ENCODE results near the gene MID1IP1. TPM values are rescaled to one million over a fixed set of nuclear protein-coding genes. Genes with fewer than 3 reads are reported as not detected.
A peak's percentile ranks its signal among the peaks of the same experiment; 100 is the strongest.

MID1IP1 gene
- total RNA-seq, 1 donor, result 54.9 TPM

GRCh38 chrX:38804432-38804681 lies 3.1 kb downstream of the MID1IP1 start:
- DNase-seq (ENCODE audit: low read depth), result no peak
- TF ChIP-seq, protein P1, sequence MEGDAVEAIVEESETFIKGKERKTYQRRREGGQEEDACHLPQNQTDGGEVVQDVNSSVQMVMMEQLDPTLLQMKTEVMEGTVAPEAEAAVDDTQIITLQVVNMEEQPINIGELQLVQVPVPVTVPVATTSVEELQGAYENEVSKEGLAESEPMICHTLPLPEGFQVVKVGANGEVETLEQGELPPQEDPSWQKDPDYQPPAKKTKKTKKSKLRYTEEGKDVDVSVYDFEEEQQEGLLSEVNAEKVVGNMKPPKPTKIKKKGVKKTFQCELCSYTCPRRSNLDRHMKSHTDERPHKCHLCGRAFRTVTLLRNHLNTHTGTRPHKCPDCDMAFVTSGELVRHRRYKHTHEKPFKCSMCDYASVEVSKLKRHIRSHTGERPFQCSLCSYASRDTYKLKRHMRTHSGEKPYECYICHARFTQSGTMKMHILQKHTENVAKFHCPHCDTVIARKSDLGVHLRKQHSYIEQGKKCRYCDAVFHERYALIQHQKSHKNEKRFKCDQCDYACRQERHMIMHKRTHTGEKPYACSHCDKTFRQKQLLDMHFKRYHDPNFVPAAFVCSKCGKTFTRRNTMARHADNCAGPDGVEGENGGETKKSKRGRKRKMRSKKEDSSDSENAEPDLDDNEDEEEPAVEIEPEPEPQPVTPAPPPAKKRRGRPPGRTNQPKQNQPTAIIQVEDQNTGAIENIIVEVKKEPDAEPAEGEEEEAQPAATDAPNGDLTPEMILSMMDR (IDR thresholded peaks at IDR 0.05; ENCODE audit: insufficient read depth, low read length), result no peak

GRCh38 chrX:38804682-38805431 lies 3.6 kb downstream of the MID1IP1 start:
- peak; percentile 35 for DNase-seq (ENCODE audit: low read depth)
- TF ChIP-seq, protein P1 (IDR thresholded peaks at IDR 0.05; ENCODE audit: insufficient read depth, low read length), result no peak
- peak overlapping the region; percentile 79 for H3K4me3 ChIP-seq (ENCODE audit: low read depth, low read length)

More at GRCh38 chrX:38804432-38804681, 3.1 kb downstream of the MID1IP1 start:
- peak overlapping the region; percentile 79 for H3K4me3 ChIP-seq (ENCODE audit: low read depth, low read length)

DNA sequence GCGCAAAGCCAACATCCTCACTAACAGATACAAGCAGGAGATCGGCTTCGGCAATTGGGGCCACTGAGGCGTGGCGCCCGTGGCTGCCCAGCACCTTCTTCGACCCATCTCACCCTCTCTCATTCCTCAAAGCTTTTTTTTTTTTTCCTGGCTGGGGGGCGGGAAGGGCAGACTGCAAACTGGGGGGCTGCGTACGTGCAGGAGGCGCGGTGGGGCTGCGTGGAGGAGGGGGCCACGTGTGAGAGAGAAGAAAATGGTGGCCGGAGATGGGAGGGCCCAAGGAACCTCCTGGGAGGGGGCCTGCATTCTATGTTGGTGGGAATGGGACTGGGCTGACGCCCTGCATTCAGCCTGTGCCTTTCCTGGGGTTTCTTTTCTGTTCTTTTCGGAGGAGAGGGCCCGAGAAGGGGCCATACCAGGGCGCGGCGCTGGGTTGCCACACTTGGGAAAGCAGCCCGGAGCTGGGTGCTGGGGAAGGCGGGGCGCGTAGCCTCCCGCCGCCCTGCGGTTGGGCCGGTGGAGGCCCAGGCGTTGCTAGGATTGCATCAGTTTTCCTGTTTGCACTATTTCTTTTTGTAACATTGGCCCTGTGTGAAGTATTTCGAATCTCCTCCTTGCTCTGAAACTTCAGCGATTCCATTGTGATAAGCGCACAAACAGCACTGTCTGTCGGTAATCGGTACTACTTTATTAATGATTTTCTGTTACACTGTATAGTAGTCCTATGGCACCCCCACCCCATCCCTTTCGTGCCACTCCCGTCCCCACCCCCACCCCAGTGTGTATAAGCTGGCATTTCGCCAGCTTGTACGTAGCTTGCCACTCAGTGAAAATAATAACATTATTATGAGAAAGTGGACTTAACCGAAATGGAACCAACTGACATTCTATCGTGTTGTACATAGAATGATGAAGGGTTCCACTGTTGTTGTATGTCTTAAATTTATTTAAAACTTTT lies 4.5 kb downstream of the MID1IP1 start:
- peak; percentile 83 for DNase-seq (ENCODE audit: low read depth)
- peak overlapping the region; percentile 79 for H3K4me3 ChIP-seq (ENCODE audit: low read depth, low read length)
- TF ChIP-seq, protein P1 (IDR thresholded peaks at IDR 0.05; ENCODE audit: insufficient read depth, low read length), result no peak

DNA sequence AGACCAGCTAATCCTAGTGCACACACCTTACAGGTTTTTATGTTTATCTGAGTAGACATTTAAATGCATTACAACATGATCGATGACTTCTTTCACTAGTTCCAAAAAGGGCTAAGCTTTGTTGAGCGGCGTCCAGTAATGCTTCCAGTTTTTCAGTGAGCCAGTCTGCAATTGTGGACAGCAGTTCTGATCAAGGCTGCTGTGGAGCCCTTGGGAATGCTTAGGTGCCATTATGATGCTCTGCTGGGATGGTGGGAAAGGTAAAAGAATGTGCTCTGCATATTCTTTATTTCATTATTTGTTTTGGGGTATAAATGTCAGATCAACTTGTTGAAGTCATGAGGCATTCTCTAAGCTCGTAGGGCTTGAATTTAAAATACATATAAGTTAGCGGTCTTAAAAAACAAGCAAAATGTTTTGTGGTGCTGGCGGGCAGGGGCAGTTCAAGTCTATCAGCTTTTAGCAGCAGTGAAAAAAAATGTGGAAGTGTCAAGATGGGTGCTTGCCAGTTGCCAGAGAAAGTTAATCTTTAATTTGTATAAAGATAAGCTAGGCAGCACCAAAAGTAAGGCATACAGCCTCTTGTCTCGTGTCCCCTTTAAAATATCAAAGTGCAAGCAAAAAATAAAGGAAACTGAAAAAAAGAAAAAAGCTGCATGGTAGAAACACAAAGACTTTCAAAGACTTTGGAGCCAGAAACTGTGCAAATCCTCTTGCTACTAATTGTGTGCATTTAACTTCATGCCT lies 5.8 kb downstream of the MID1IP1 start:
- DNase-seq (ENCODE audit: low read depth), result no peak
- H3K4me3 ChIP-seq (ENCODE audit: low read depth, low read length), result peak overlapping the region; percentile 79
- TF ChIP-seq, protein P1 (IDR thresholded peaks at IDR 0.05; ENCODE audit: insufficient read depth, low read length), result no peak

GRCh38 chrX:38807873-38808272 lies 6.6 kb downstream of the MID1IP1 start:
- H3K4me3 ChIP-seq (ENCODE audit: low read depth, low read length), result no peak overlapping the region
- TF ChIP-seq, protein P1 (IDR thresholded peaks at IDR 0.05; ENCODE audit: insufficient read depth, low read length), result no peak
- peak; percentile 43 for DNase-seq (ENCODE audit: low read depth)

GRCh38 chrX:38811515-38812243 lies 10.4 kb downstream of the MID1IP1 start:
- no peak overlapping the region for H3K4me3 ChIP-seq (ENCODE audit: low read depth, low read length)
- no peak for DNase-seq (ENCODE audit: low read depth)
- TF ChIP-seq, protein P1 (IDR thresholded peaks at IDR 0.05; ENCODE audit: insufficient read depth, low read length), result no peak
